B cell (primary cell): ENCODE results near the gene PLPP3. TPM values are rescaled to one million over a fixed set of nuclear protein-coding genes. Genes with fewer than 3 reads are reported as not detected.
A peak's percentile ranks its signal among the peaks of the same experiment; 100 is the strongest.

Source experiments
- ATAC-seq: fragments of 200-7000 bp; cut with Tn5 transposase; one replicate; pipeline ENCODE4 v1.10.0; 2021; ENCODE audit warnings: low read depth, mild to moderate bottlenecking, moderate number of reproducible peaks, moderate library complexity
- CTCF ChIA-PET: fragments of 350-600 bp; sonication (Branson Sonifier 250); formaldehyde crosslinking; loops from one replicate; lab custom pipeline; 2021; ENCODE audit warnings: antibody characterized with exemption, inconsistent platforms; lab: Charles Lee
- POLR2A ChIA-PET: fragments of 350-600 bp; sonication (Branson Sonifier 250); formaldehyde crosslinking; loops from one replicate; lab custom pipeline; 2021; ENCODE audit warnings: antibody characterized with exemption; lab: Charles Lee
- DNase-seq: peaks from one replicate; pipeline ENCODE4 v3.0.0; 2013
- H2AFZ ChIP-seq: 2 replicates; pipeline ENCODE4 v1.6.1; 2012; ENCODE audit warnings: mild to moderate bottlenecking, low read depth, low read length; ENCODE audit not compliant: insufficient read depth, poor library complexity, severe bottlenecking
- H3K27ac ChIP-seq, 2 donors: 1 replicate in 1 of 2; 2 replicates in 1 of 2; pipeline ENCODE4 v1.5.1; 2012 to 2013; ENCODE audit warnings: low read length in 2 of 2, mild to moderate bottlenecking in 2 of 2, moderate library complexity in 1 of 2
- H3K27me3 ChIP-seq, 4 experiments: fragments of 200-600 bp in 1 of 4; sonication (generic) in 1 of 4; replicated peaks in 1 of 4; 1 replicate in 2 of 4; 2 replicates in 2 of 4; pipeline versions ENCODE4 v1.6.1 to v1.7.0; 2013 to 2016; ENCODE audit warnings: low read length in 3 of 4, mild to moderate bottlenecking in 2 of 4, mixed read lengths in 1 of 4, moderate library complexity in 1 of 4; ENCODE audit not compliant: insufficient read depth in 4 of 4, control insufficient read depth in 3 of 4; ENCODE audit errors: control extremely low read depth in 1 of 4
- H3K36me3 ChIP-seq, 2 experiments: replicated peaks in 1 of 2; 1 replicate in 1 of 2; 2 replicates in 1 of 2; pipeline versions ENCODE4 v1.6.1 to v1.7.1; 2013; ENCODE audit warnings: low read length in 1 of 2; ENCODE audit not compliant: insufficient read depth in 2 of 2, control insufficient read depth in 1 of 2; ENCODE audit errors: control extremely low read depth in 1 of 2, extremely low read depth in 1 of 2
- H3K4me1 ChIP-seq, 2 donors: fragments of 200-600 bp in 1 of 2; sonication (generic) in 1 of 2; 1 replicate in 1 of 2; 2 replicates in 1 of 2; pipeline versions ENCODE4 v1.5.1 to v1.6.1; 2013 to 2017; ENCODE audit warnings: low read length in 2 of 2; ENCODE audit not compliant: control insufficient read depth in 2 of 2, insufficient read depth in 2 of 2
- H3K4me2 ChIP-seq: replicated peaks from 2 replicates; pipeline ENCODE3; 2012; ENCODE audit warnings: mild to moderate bottlenecking, low read depth, low read length; ENCODE audit not compliant: poor library complexity, severe bottlenecking
- H3K4me3 ChIP-seq, 5 experiments: fragments of 200-600 bp in 1 of 5; sonication (generic) in 1 of 5; 1 replicate in 3 of 5; 2 replicates in 2 of 5; pipeline versions ENCODE4 v1.5.1 to v1.7.0; 2011 to 2016; ENCODE audit warnings: low read length in 4 of 5, mild to moderate bottlenecking in 4 of 5, low read depth in 2 of 5, control low read depth in 1 of 5, moderate library complexity in 1 of 5; ENCODE audit not compliant: insufficient read depth in 1 of 5; ENCODE audit errors: control extremely low read depth in 1 of 5, extremely low read depth in 1 of 5
- H3K79me2 ChIP-seq: fragments of 200-600 bp; sonication (generic); one replicate; pipeline ENCODE4 v1.6.0; 2016; ENCODE audit warnings: low read length; ENCODE audit not compliant: control insufficient read depth, insufficient read depth
- H3K9ac ChIP-seq: fragments of 200-600 bp; sonication (generic); 2 replicates; pipeline ENCODE4 v1.6.1; 2017; ENCODE audit warnings: mild to moderate bottlenecking, low read length, moderate library complexity
- H3K9me3 ChIP-seq, 3 donors: one replicate each; pipeline versions ENCODE4 v1.6.1 to v1.7.1; 2013; ENCODE audit warnings: low read length in 2 of 3; ENCODE audit not compliant: control insufficient read depth in 2 of 3, insufficient read depth in 1 of 3; ENCODE audit errors: control extremely low read depth in 1 of 3
- H4K20me1 ChIP-seq: 2 replicates; pipeline ENCODE4 v1.6.0; 2012; ENCODE audit warnings: mild to moderate bottlenecking, low read length; ENCODE audit not compliant: insufficient read depth, control insufficient read depth, poor library complexity, severe bottlenecking
- H3K27ac Mint-ChIP-seq: one replicate; pipeline ENCODE4 v1.8.0; 2021; ENCODE audit warnings: mixed read lengths
- H3K27me3 Mint-ChIP-seq: one replicate; pipeline ENCODE4 v1.8.0; 2021; ENCODE audit warnings: mixed read lengths
- H3K4me1 Mint-ChIP-seq: one replicate; pipeline ENCODE4 v1.8.0; 2021; ENCODE audit warnings: mixed read lengths
- H3K4me3 Mint-ChIP-seq: one replicate; pipeline ENCODE4 v1.8.0; 2021; ENCODE audit warnings: mixed read lengths
- H3K9me3 Mint-ChIP-seq: one replicate; pipeline ENCODE4 v1.8.0; 2022; ENCODE audit warnings: mixed read lengths; ENCODE audit not compliant: insufficient read depth
- CTCF ChIP-seq: fragments of 200-600 bp; IDR thresholded peaks from one replicate; pipeline ENCODE4 v1.8.0; 2022; ENCODE audit warnings: antibody characterized with exemption, mild to moderate bottlenecking
- EZH2 ChIP-seq: IDR thresholded peaks from 2 replicates; pipeline ENCODE4 v1.6.1; 2012; ENCODE audit warnings: borderline replicate concordance, low read depth, mild to moderate bottlenecking, moderate library complexity, low read length; ENCODE audit not compliant: insufficient read depth, poor library complexity, severe bottlenecking
- WGBS: methylation state at CpG from one replicate; pipeline ENCODE4 v1.1.5; 2013; ENCODE audit warnings: missing lambda C conversion rate; ENCODE audit not compliant: insufficient coverage; 5-methylcytosine and 5-hydroxymethylcytosine counted together
- intact Hi-C: fragments of 100-400 bp; cut with micrococcal nuclease; formaldehyde crosslinking; loops from one replicate; pipeline ENCODE4 v1.10.0; 2022
- polyA plus RNA-seq: library from polyadenylated mRNA; depleted of rRNA; stranded (reverse); fragments of >200 nt; gene quantifications from 2 replicates; pipeline ENCODE4 v1.2.3, GENCODE V29; 2012
- total RNA-seq, 2 donors: library from RNA; stranded (reverse); fragments of 120-200 nt in 1 of 2; gene quantifications; 1 replicate in 1 of 2; 2 replicates in 1 of 2; pipeline versions ENCODE4 v1.2.3 to v1.2.4, GENCODE V29; 2013 to 2022

Gene PLPP3
- total and polyA plus RNA-seq, 2 donors (not counting 1 experiment from before 2014, with no cell fraction given): 1.8 to 2.9 TPM

GRCh38 chr1:56524263-56524662 lies 55.1 kb downstream of the PLPP3 start:
- H3K36me3 ChIP-seq: no peaks in the 10 kb centered on the region
- no peaks in the 10 kb centered on the region for H3K27me3 Mint-ChIP-seq
- H3K9me3 Mint-ChIP-seq: no peaks in the 10 kb centered on the region
- H3K9ac ChIP-seq: no peak overlapping the region
- peak; percentile 26 for ATAC-seq
- 88% methylated on average over 2 of the region's 11 CpGs for WGBS
- ChIA-PET CTCF (no interaction called here), POLR2A (no interaction called here)
- no peaks in the 10 kb centered on the region for H3K79me2 ChIP-seq
- no peaks in the 10 kb centered on the region for H3K9me3 ChIP-seq
- TF ChIP-seq EZH2: no peak
- no peak for TF ChIP-seq CTCF
- H3K27ac Mint-ChIP-seq: peak overlapping the region; percentile 53
- H3K4me3 Mint-ChIP-seq: peak overlapping the region; percentile 66
- peaks cover 44 to 48% of the 10 kb centered on the region in 2 donors for H3K4me1 ChIP-seq
- intact Hi-C loops: no loop called here
- H2AFZ ChIP-seq: no peak overlapping the region
- peak; percentile 67 for DNase-seq
- peak overlapping the region; percentile 61 for H3K4me2 ChIP-seq
- H3K27me3 ChIP-seq: no peaks in the 10 kb centered on the region
- H3K4me3 ChIP-seq: no peak overlapping the region
- peak overlapping the region in 1 of 2 donors; percentile 26 for H3K27ac ChIP-seq
- no peaks in the 10 kb centered on the region for H4K20me1 ChIP-seq
- H3K4me1 Mint-ChIP-seq: peaks cover 68% of the 10 kb centered on the region

GRCh38 chr1:56522680-56523079 lies 56.7 kb downstream of the PLPP3 start:
- no peaks in the 10 kb centered on the region for H3K36me3 ChIP-seq
- H3K9ac ChIP-seq: no peak overlapping the region
- no peak overlapping the region for H3K4me2 ChIP-seq
- H3K79me2 ChIP-seq: no peaks in the 10 kb centered on the region
- 40% methylated on average over 5 of the region's 5 CpGs for WGBS
- no peaks in the 10 kb centered on the region for H3K27me3 Mint-ChIP-seq
- H3K27ac ChIP-seq: no peak overlapping the region
- peaks cover 62% of the 10 kb centered on the region for H3K4me1 Mint-ChIP-seq
- H2AFZ ChIP-seq: no peak overlapping the region
- no peak overlapping the region for H3K27ac Mint-ChIP-seq
- no peak overlapping the region for H3K4me3 ChIP-seq
- ChIA-PET CTCF (no interaction called here), POLR2A (no interaction called here)
- no peaks in the 10 kb centered on the region for H3K9me3 Mint-ChIP-seq
- H3K9me3 ChIP-seq: no peaks in the 10 kb centered on the region
- H4K20me1 ChIP-seq: no peaks in the 10 kb centered on the region
- ATAC-seq (no peak), DNase-seq (no peak)
- intact Hi-C loops: no loop called here
- peaks cover 44 to 48% of the 10 kb centered on the region in 2 donors for H3K4me1 ChIP-seq
- no peak overlapping the region for H3K4me3 Mint-ChIP-seq
- H3K27me3 ChIP-seq: no peaks in the 10 kb centered on the region
- TF ChIP-seq CTCF (no peak), EZH2 (no peak)
